IMR-90 (cell line): ENCODE measurements around the gene ITIH5. TPM values are rescaled to one million over a fixed set of nuclear protein-coding genes. Genes with fewer than 3 reads are reported as not detected.

ENCODE experiments used
- ATAC-seq: fragments of 200-7000 bp; cut with Tn5 transposase; 2 replicates; pipeline ENCODE4 v1.9.1; 2020; ENCODE audit warnings: low read depth, mild to moderate bottlenecking, moderate library complexity
- BruUV-seq: library from RNA; stranded (reverse); fragments of 400-500 nt; replicated peaks from 2 replicates; lab custom pipeline; 2021; lab: Mats Ljungman, UMichigan
- CTCF ChIA-PET: fragments of 300-600 bp; formaldehyde crosslinking; extraction: SDS; loops from one replicate; lab custom pipeline; 2021; ENCODE audit warnings: antibody characterized with exemption; lab: Yijun Ruan, JAX
- POLR2A ChIA-PET: fragments of 300-600 bp; sonication (Branson Sonifier 250); formaldehyde crosslinking; loops from one replicate; lab custom pipeline; 2022; ENCODE audit warnings: antibody characterized with exemption; ENCODE audit not compliant: unreplicated experiment; lab: Charles Lee
- DNase-seq: peaks from one replicate; pipeline ENCODE4 v3.0.0; 2013
- H2AFZ ChIP-seq: replicated peaks from 2 replicates; pipeline ENCODE3; 2013; ENCODE audit warnings: low read length, mild to moderate bottlenecking; ENCODE audit not compliant: poor library complexity
- H2AK5ac ChIP-seq: 2 replicates; pipeline ENCODE4 v1.6.1; 2013; ENCODE audit warnings: low read depth, low read length, inconsistent platforms
- H2AK9ac ChIP-seq: replicated peaks from 2 replicates; pipeline ENCODE3; 2013; ENCODE audit warnings: mild to moderate bottlenecking, low read depth, low read length, moderate library complexity; ENCODE audit not compliant: poor library complexity
- H2BK120ac ChIP-seq: 2 replicates; pipeline ENCODE4 v1.6.1; 2013; ENCODE audit warnings: low read depth, low read length, inconsistent platforms
- H2BK15ac ChIP-seq: 3 replicates; pipeline ENCODE4 v1.6.1; 2013; ENCODE audit warnings: low read depth, low read length, inconsistent platforms
- H2BK20ac ChIP-seq: 2 replicates; pipeline ENCODE4 v1.6.1; 2013; ENCODE audit warnings: low read depth, mild to moderate bottlenecking, inconsistent platforms, low read length, moderate library complexity
- H2BK5ac ChIP-seq: 2 replicates; pipeline ENCODE4 v1.6.1; 2013; ENCODE audit warnings: mild to moderate bottlenecking, low read depth, low read length, inconsistent platforms; ENCODE audit not compliant: poor library complexity, severe bottlenecking
- H3K14ac ChIP-seq: replicated peaks from 2 replicates; pipeline ENCODE4 v1.6.1; 2013; ENCODE audit warnings: low read depth, low read length, inconsistent platforms
- H3K18ac ChIP-seq: 2 replicates; pipeline ENCODE4 v1.6.1; 2013; ENCODE audit warnings: low read depth, low read length, control low read depth
- H3K23ac ChIP-seq: 2 replicates; pipeline ENCODE4 v1.6.1; 2013; ENCODE audit warnings: low read depth, low read length, inconsistent platforms
- H3K27ac ChIP-seq: 2 replicates; pipeline ENCODE4 v1.5.1; 2013; ENCODE audit warnings: mild to moderate bottlenecking, control low read depth, low read length; ENCODE audit not compliant: insufficient read depth
- H3K27me3 ChIP-seq: 2 replicates; pipeline ENCODE4 v1.6.1; 2013; ENCODE audit warnings: low read length; ENCODE audit not compliant: control insufficient read depth, insufficient read depth
- H3K36me3 ChIP-seq: 2 replicates; pipeline ENCODE4 v1.6.1; 2013; ENCODE audit warnings: low read length, mixed read lengths; ENCODE audit not compliant: control insufficient read depth, insufficient read depth
- H3K4ac ChIP-seq: 2 replicates; pipeline ENCODE4 v1.6.1; 2013; ENCODE audit warnings: low read depth, low read length, inconsistent platforms
- H3K4me1 ChIP-seq: 2 replicates; pipeline ENCODE4 v1.6.1; 2013; ENCODE audit warnings: low read length, mixed read lengths; ENCODE audit not compliant: control insufficient read depth, insufficient read depth
- H3K4me2 ChIP-seq: 2 replicates; pipeline ENCODE4 v1.6.1; 2013; ENCODE audit warnings: low read depth, mild to moderate bottlenecking, control low read depth, low read length, moderate library complexity
- H3K4me3 ChIP-seq: 2 replicates; pipeline ENCODE4 v1.5.1; 2013; ENCODE audit warnings: low read depth, mild to moderate bottlenecking, control low read depth, low read length, moderate library complexity; ENCODE audit not compliant: insufficient read depth
- H3K56ac ChIP-seq: 2 replicates; pipeline ENCODE4 v1.6.1; 2013; ENCODE audit warnings: low read length, inconsistent platforms; ENCODE audit not compliant: insufficient read depth; ENCODE audit errors: extremely low read depth
- H3K79me1 ChIP-seq, 2 experiments: 2 replicates each; pipeline ENCODE4 v1.6.1; 2013; ENCODE audit warnings: low read length in 2 of 2, inconsistent platforms in 1 of 2, low read depth in 1 of 2
- H3K9ac ChIP-seq: 2 replicates; pipeline ENCODE4 v1.6.1; 2013; ENCODE audit warnings: low read depth, low read length, control low read depth
- H3K9me1 ChIP-seq: 2 replicates; pipeline ENCODE4 v1.6.1; 2013; ENCODE audit warnings: low read length, inconsistent platforms; ENCODE audit not compliant: insufficient read depth
- H3K9me3 ChIP-seq: 2 replicates; pipeline ENCODE4 v1.6.1; 2013; ENCODE audit warnings: low read length; ENCODE audit not compliant: control insufficient read depth, insufficient read depth
- H4K20me1 ChIP-seq: 2 replicates; pipeline ENCODE4 v1.6.1; 2013; ENCODE audit warnings: low read length, inconsistent platforms; ENCODE audit not compliant: insufficient read depth
- H4K5ac ChIP-seq: 2 replicates; pipeline ENCODE4 v1.6.1; 2013; ENCODE audit warnings: mild to moderate bottlenecking, low read depth, low read length, control low read depth
- H4K8ac ChIP-seq, 2 experiments: 2 replicates each; pipeline ENCODE4 v1.6.1; 2013; ENCODE audit warnings: low read depth in 2 of 2, low read length in 2 of 2, control low read depth in 1 of 2, inconsistent platforms in 1 of 2
- H4K91ac ChIP-seq: 2 replicates; pipeline ENCODE4 v1.6.1; 2013; ENCODE audit warnings: low read depth, low read length, inconsistent platforms; ENCODE audit not compliant: insufficient read depth
- BHLHE40 ChIP-seq: fragments of 150-350 bp; IDR thresholded peaks from 2 replicates; pipeline ENCODE4 v1.6.1; 2016; ENCODE audit warnings: mild to moderate bottlenecking, low read depth, low read length
- CEBPB ChIP-seq: IDR thresholded peaks from 2 replicates; pipeline ENCODE4 v1.6.1; 2012; ENCODE audit warnings: low read depth, low read length, improper control_type of control experiment
- CHD1 ChIP-seq: IDR thresholded peaks from 2 replicates; pipeline ENCODE4 v1.6.1; 2012; ENCODE audit warnings: low read depth, low read length, improper control_type of control experiment
- CTCF ChIP-seq: conservative IDR thresholded peaks from 2 replicates; pipeline ENCODE4 v1.5.1; 2012; ENCODE audit warnings: mild to moderate bottlenecking, low read depth, low read length, improper control_type of control experiment
- ELK1 ChIP-seq: fragments of 150-350 bp; IDR thresholded peaks from 2 replicates; pipeline ENCODE4 v1.6.1; 2016; ENCODE audit warnings: low read depth, mild to moderate bottlenecking, low read length, moderate library complexity, borderline replicate concordance
- FOS ChIP-seq: fragments of 150-350 bp; IDR thresholded peaks from 2 replicates; pipeline ENCODE4 v1.6.1; 2016; ENCODE audit warnings: low read depth, low read length
- MAFK ChIP-seq: IDR thresholded peaks from 2 replicates; pipeline ENCODE4 v1.6.1; 2012; ENCODE audit warnings: low read depth, low read length, improper control_type of control experiment
- MAZ ChIP-seq: IDR thresholded peaks from 2 replicates; pipeline ENCODE4 v1.6.1; 2012; ENCODE audit warnings: low read depth, mild to moderate bottlenecking, low read length, improper control_type of control experiment, moderate library complexity, borderline replicate concordance
- MXI1 ChIP-seq: IDR thresholded peaks from 2 replicates; pipeline ENCODE4 v1.6.1; 2012; ENCODE audit warnings: low read depth, mild to moderate bottlenecking, low read length, moderate library complexity, borderline replicate concordance
- NFE2L2 ChIP-seq: fragments of 150-350 bp; IDR thresholded peaks from 2 replicates; pipeline ENCODE4 v1.6.1; 2016; ENCODE audit warnings: low read depth, mild to moderate bottlenecking, low read length
- POLR2A ChIP-seq: IDR thresholded peaks from 2 replicates; pipeline ENCODE4 v1.6.1; 2012; ENCODE audit warnings: mild to moderate bottlenecking, low read depth, low read length
- RAD21 ChIP-seq: IDR thresholded peaks from 2 replicates; pipeline ENCODE4 v1.6.1; 2012; ENCODE audit warnings: low read length, improper control_type of control experiment
- SMC3 ChIP-seq: fragments of 150-350 bp; IDR thresholded peaks from 2 replicates; pipeline ENCODE4 v1.6.1; 2016; ENCODE audit warnings: low read depth, mild to moderate bottlenecking, antibody characterized with exemption, low read length, moderate library complexity
- USF2 ChIP-seq: fragments of 150-350 bp; IDR thresholded peaks from 2 replicates; pipeline ENCODE4 v1.6.1; 2017; ENCODE audit warnings: mild to moderate bottlenecking, antibody characterized with exemption, low read length, low read depth
- WGBS, 2 experiments: methylation state at CpG; one replicate each; pipeline versions ENCODE4 v1.1.5 to v1.1.7; 2013; ENCODE audit warnings: missing lambda C conversion rate in 2 of 2; ENCODE audit not compliant: insufficient read length in 1 of 2; ENCODE audit errors: extremely low coverage in 2 of 2; 5-methylcytosine and 5-hydroxymethylcytosine counted together
- dilution Hi-C: fragments of 300-500 bp; cut with HindIII; formaldehyde crosslinking; loops from one replicate; pipeline ENCODE4 v1.14.3; 2018; ENCODE audit warnings: low sequenced_read_pairs; ENCODE audit not compliant: unreplicated experiment
- in situ Hi-C: fragments of 300-500 bp; cut with MboI; formaldehyde crosslinking; loops from 3 replicates; pipeline ENCODE4 v1.14.3; 2019; ENCODE audit warnings: low sequenced_read_pairs, inconsistent platforms, mixed read lengths
- intact Hi-C: fragments of 100-400 bp; cut with micrococcal nuclease; formaldehyde crosslinking; loops from 2 replicates; pipeline ENCODE4 v1.10.0; 2022
- polyA plus RNA-seq, 3 experiments: library from polyadenylated mRNA; depleted of rRNA; stranded (reverse); fragments of >200 nt; gene quantifications; 2 replicates each; pipeline ENCODE4 v1.2.3, GENCODE V29; 2012; ENCODE audit warnings: low replicate concordance in 1 of 3
- total RNA-seq: library from RNA; depleted of rRNA; stranded (reverse); fragments of >200 nt; gene quantifications from 2 replicates; pipeline ENCODE4 v1.2.3, GENCODE V29; 2012

ITIH5 gene
- total and polyA plus RNA-seq, 2 of the 4 experiments (the other 2 are of a cell fraction): under 0.01 to 0.07 TPM

- no peak overlapping the region for H3K4me2 ChIP-seq
- no peaks in the 10 kb centered on the region for H3K79me1 ChIP-seq
- H4K8ac ChIP-seq: no peak overlapping the region
- in situ Hi-C loops: no loop called here
- H3K9ac ChIP-seq: no peak overlapping the region
- no TSS peak for BruUV-seq
- ChIA-PET POLR2A (no interaction called here), CTCF (no interaction called here)
- no peak overlapping the region for H3K4ac ChIP-seq
- H2BK120ac ChIP-seq: no peak overlapping the region
- H2BK5ac ChIP-seq: no peak overlapping the region
- no peak overlapping the region for H3K18ac ChIP-seq
- DNase-seq: no peak
- H3K36me3 ChIP-seq: no peaks in the 10 kb centered on the region
- H4K5ac ChIP-seq: no peak overlapping the region
- H2BK15ac ChIP-seq: no peak overlapping the region
- H3K4me1 ChIP-seq: peaks cover 11% of the 10 kb centered on the region; the same call in 1 of the 2 replicates
- no peak overlapping the region for H2AFZ ChIP-seq
- no peaks in the 10 kb centered on the region for H4K20me1 ChIP-seq
- intact Hi-C loops: no loop called here
- no peaks in the 10 kb centered on the region for H3K9me1 ChIP-seq
- no peak overlapping the region for H3K14ac ChIP-seq
- no peak overlapping the region for H2AK9ac ChIP-seq
- peaks cover 4% of the 10 kb centered on the region for H3K9me3 ChIP-seq
- no peak overlapping the region for H4K91ac ChIP-seq
- H3K27ac ChIP-seq: no peak overlapping the region
- no peak overlapping the region for H3K56ac ChIP-seq
- no peak overlapping the region; the same call in 1 of the 2 replicates for H2BK20ac ChIP-seq
- H3K23ac ChIP-seq: no peak overlapping the region
- dilution Hi-C loops: no loop called here
- no peaks in the 10 kb centered on the region; the same call in 1 of the 2 replicates for H3K27me3 ChIP-seq
- ATAC-seq: no peak
- no peak overlapping the region for H2AK5ac ChIP-seq
- TF ChIP-seq MAFK (no peak), ELK1 (no peak), CEBPB (no peak), FOS (no peak), MXI1 (no peak), CHD1 (no peak), POLR2A (no peak), SMC3 (no peak), NFE2L2 (no peak), CTCF (no peak), RAD21 (no peak), BHLHE40 (no peak), USF2 (no peak), MAZ (no peak)
- H3K4me3 ChIP-seq: no peak overlapping the region
- 40% methylated on average over 1 of the region's 6 CpGs; no CpG with 5 or more reads in 1 of the 2 experiments for WGBS, 2 experiments
Observed at GRCh38 chr10:7561985-7562384, 104.8 kb downstream of the ITIH5 start.
